Activated CD4-positive, CD25-positive, alpha-beta regulatory T cell (primary cell): ENCODE data around the gene FAM174C.

Experiments used
- DNase-seq, 4 experiments: peaks; one replicate each; lab custom pipeline; 2025; lab: John Stamatoyannopoulos, UW

Gene FAM174C

GRCh38 chr19:1250437-1251260, 24.7 kb upstream of the FAM174C start:
- peak in 2 of 4 experiments; percentile 48 to 52 for DNase-seq

GRCh38 chr19:1251330-1252220, 23.8 kb upstream of the FAM174C start:
- peak in 2 of 4 experiments; percentile 42 to 46 for DNase-seq

GRCh38 chr19:1252221-1252820, 23.0 kb upstream of the FAM174C start:
- DNase-seq = peak in 2 of 4 experiments; percentile 32 to 47

- peak in 3 of 4 experiments; percentile 50 to 65 (median 60) for DNase-seq
These were observed 22.4 kb upstream of the FAM174C start for GRCh38 chr19:1252821-1253513.

- no peak for DNase-seq
These were observed 21.7 kb upstream of the FAM174C start for GRCh38 chr19:1253514-1254080.

- no peak for DNase-seq
These were observed 21.2 kb upstream of the FAM174C start for GRCh38 chr19:1254081-1254527.

- DNase-seq = no peak
These were observed 20.7 kb upstream of the FAM174C start for GRCh38 chr19:1254530-1255185.

GRCh38 chr19:1255186-1256161, 19.9 kb upstream of the FAM174C start:
- DNase-seq = no peak

GRCh38 chr19:1256646-1257474, 18.5 kb upstream of the FAM174C start:
- DNase-seq = no peak

GRCh38 chr19:1257475-1258162, 17.7 kb upstream of the FAM174C start:
- no peak for DNase-seq

- DNase-seq = no peak
These were observed 17.2 kb upstream of the FAM174C start for GRCh38 chr19:1258163-1258492.

- no peak for DNase-seq
These were observed 16.6 kb upstream of the FAM174C start for GRCh38 chr19:1258707-1259205.

GRCh38 chr19:1259206-1259875, 16.0 kb upstream of the FAM174C start:
- peak in 3 of 4 experiments; percentile 50 to 64 (median 52) for DNase-seq

GRCh38 chr19:1259876-1260748, 15.2 kb upstream of the FAM174C start:
- DNase-seq = peak in 1 of 4 experiments; percentile 37

- peak; percentile 91 to 95 (median 94) for DNase-seq
These were observed 14.4 kb upstream of the FAM174C start for GRCh38 chr19:1260749-1261537.

- no peak for DNase-seq
These were observed 13.9 kb upstream of the FAM174C start for GRCh38 chr19:1261538-1261797.
